HEK293 (cell line): Measurements from ENCODE around the gene SCTR.

Experiments used
- CTCF ChIA-PET: fragments of 350-600 bp; formaldehyde crosslinking; extraction: SDS; loops from one replicate; lab custom pipeline; 2021; ENCODE audit warnings: antibody characterized with exemption; lab: Yijun Ruan, JAX
- POLR2A ChIA-PET: fragments of 300-600 bp; formaldehyde crosslinking; extraction: SDS; loops from one replicate; lab custom pipeline; 2020; ENCODE audit warnings: antibody characterized with exemption, inconsistent platforms; lab: Yijun Ruan, JAX
- H3K27ac ChIP-seq: fragments of 200-500 bp; sonication (Bioruptor generic); 2 replicates; pipeline ENCODE4 v1.5.1; 2014; ENCODE audit warnings: low read depth, low read length, control low read depth, inconsistent platforms; ENCODE audit errors: extremely low read depth
- H3K36me3 ChIP-seq, 2 experiments: fragments of 200-500 bp in 1 of 2; sonication (Bioruptor generic) in 1 of 2; 1 replicate in 1 of 2; 2 replicates in 1 of 2; pipeline ENCODE4 v1.5.1; 2014 to 2017; ENCODE audit warnings: inconsistent platforms in 2 of 2, low read length in 2 of 2; ENCODE audit not compliant: control insufficient read depth in 2 of 2, insufficient read depth in 1 of 2
- H3K4me1 ChIP-seq: fragments of 200-500 bp; sonication (Bioruptor generic); 2 replicates; pipeline ENCODE4 v1.5.1; 2014; ENCODE audit warnings: mild to moderate bottlenecking, low read length, inconsistent platforms; ENCODE audit not compliant: control insufficient read depth, insufficient read depth
- H3K4me3 ChIP-seq: 2 replicates; pipeline ENCODE4 v1.5.1; 2011; ENCODE audit warnings: low read depth, mild to moderate bottlenecking, control low read depth, low read length, moderate library complexity
- H3K9me3 ChIP-seq: fragments of 200-500 bp; sonication (Bioruptor generic); 2 replicates; pipeline ENCODE4 v1.5.1; 2014; ENCODE audit warnings: low read depth, low read length, inconsistent platforms; ENCODE audit not compliant: control insufficient read depth, insufficient read depth
- BCL11B ChIP-seq: fragments of 450-650 bp; formaldehyde crosslinking; IDR thresholded peaks from 2 replicates; pipeline ENCODE4 v1.5.1; 2016; ENCODE audit warnings: low read depth, missing biosample characterization, missing genetic modification characterization
- ELK4 ChIP-seq: IDR thresholded peaks from 2 replicates; pipeline ENCODE4 v1.6.1; 2011; ENCODE audit warnings: mild to moderate bottlenecking, low read depth, low read length, borderline replicate concordance
- GLIS1 ChIP-seq: fragments of 450-650 bp; formaldehyde crosslinking; IDR thresholded peaks from 2 replicates; pipeline ENCODE4 v1.5.1; 2016; ENCODE audit warnings: missing biosample characterization, missing genetic modification characterization
- ZBTB44 ChIP-seq: fragments of 450-650 bp; IDR thresholded peaks from 2 replicates; pipeline ENCODE4 v1.5.1; 2018; ENCODE audit warnings: missing biosample characterization, mild to moderate bottlenecking, missing genetic modification characterization
- ZFP37 ChIP-seq: fragments of 450-650 bp; formaldehyde crosslinking; IDR thresholded peaks from 2 replicates; pipeline ENCODE4 v1.5.1; 2016; ENCODE audit warnings: missing biosample characterization, missing genetic modification characterization
- ZNF155 ChIP-seq: fragments of 450-650 bp; formaldehyde crosslinking; IDR thresholded peaks from 2 replicates; pipeline ENCODE4 v1.5.1; 2016; ENCODE audit warnings: missing biosample characterization, missing genetic modification characterization
- ZNF169 ChIP-seq: fragments of 450-650 bp; formaldehyde crosslinking; IDR thresholded peaks from 2 replicates; pipeline ENCODE4 v1.5.1; 2016; ENCODE audit warnings: missing biosample characterization, missing genetic modification characterization
- ZNF175 ChIP-seq: fragments of 450-650 bp; formaldehyde crosslinking; IDR thresholded peaks from 2 replicates; pipeline ENCODE4 v1.5.1; 2016; ENCODE audit warnings: missing biosample characterization, missing genetic modification characterization
- ZNF24 ChIP-seq: fragments of 450-650 bp; formaldehyde crosslinking; IDR thresholded peaks from 2 replicates; pipeline ENCODE4 v1.5.1; 2016; ENCODE audit warnings: missing biosample characterization, missing genetic modification characterization
- ZNF433 ChIP-seq: fragments of 450-650 bp; formaldehyde crosslinking; IDR thresholded peaks from 2 replicates; pipeline ENCODE4 v1.5.1; 2016; ENCODE audit warnings: missing biosample characterization, missing genetic modification characterization, low read depth
- ZNF544 ChIP-seq: fragments of 450-650 bp; formaldehyde crosslinking; IDR thresholded peaks from 2 replicates; pipeline ENCODE4 v1.5.0; 2017; ENCODE audit warnings: missing biosample characterization, missing genetic modification characterization
- ZNF571 ChIP-seq: fragments of 450-650 bp; formaldehyde crosslinking; IDR thresholded peaks from 2 replicates; pipeline ENCODE4 v1.5.0; 2017; ENCODE audit warnings: missing biosample characterization, missing genetic modification characterization
- ZNF654 ChIP-seq: fragments of 450-650 bp; formaldehyde crosslinking; IDR thresholded peaks from 2 replicates; pipeline ENCODE4 v1.5.1; 2016; ENCODE audit warnings: low read depth, missing biosample characterization, missing genetic modification characterization
- ZNF660 ChIP-seq: fragments of 450-650 bp; IDR thresholded peaks from 2 replicates; pipeline ENCODE4 v1.5.1; 2018; ENCODE audit warnings: missing biosample characterization, mild to moderate bottlenecking, missing genetic modification characterization
- ZNF664 ChIP-seq: fragments of 450-650 bp; formaldehyde crosslinking; IDR thresholded peaks from 2 replicates; pipeline ENCODE4 v1.5.1; 2016; ENCODE audit warnings: missing biosample characterization, missing genetic modification characterization
- ZSCAN4 ChIP-seq: fragments of 450-650 bp; formaldehyde crosslinking; IDR thresholded peaks from 2 replicates; pipeline ENCODE4 v1.5.1; 2017; ENCODE audit warnings: missing biosample characterization, missing genetic modification characterization
- TF ChIP-seq, protein P1 (sequence below): fragments of 450-650 bp; formaldehyde crosslinking; IDR thresholded peaks from 2 replicates; pipeline ENCODE4 v1.5.1; 2016; ENCODE audit warnings: missing biosample characterization, missing genetic modification characterization, low read depth

SCTR gene

GRCh38 chr2:119436993-119437772, 87.1 kb downstream of the SCTR start (continued):
- TF ChIP-seq, protein P1, sequence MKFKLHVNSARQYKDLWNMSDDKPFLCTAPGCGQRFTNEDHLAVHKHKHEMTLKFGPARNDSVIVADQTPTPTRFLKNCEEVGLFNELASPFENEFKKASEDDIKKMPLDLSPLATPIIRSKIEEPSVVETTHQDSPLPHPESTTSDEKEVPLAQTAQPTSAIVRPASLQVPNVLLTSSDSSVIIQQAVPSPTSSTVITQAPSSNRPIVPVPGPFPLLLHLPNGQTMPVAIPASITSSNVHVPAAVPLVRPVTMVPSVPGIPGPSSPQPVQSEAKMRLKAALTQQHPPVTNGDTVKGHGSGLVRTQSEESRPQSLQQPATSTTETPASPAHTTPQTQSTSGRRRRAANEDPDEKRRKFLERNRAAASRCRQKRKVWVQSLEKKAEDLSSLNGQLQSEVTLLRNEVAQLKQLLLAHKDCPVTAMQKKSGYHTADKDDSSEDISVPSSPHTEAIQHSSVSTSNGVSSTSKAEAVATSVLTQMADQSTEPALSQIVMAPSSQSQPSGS = no peak
- TF ChIP-seq ELK4 (no peak), ZNF544 (tag by site-specific recombination) (no peak), ZBTB44 (no peak), GLIS1 (no peak), ZNF660 (no peak)

DNA sequence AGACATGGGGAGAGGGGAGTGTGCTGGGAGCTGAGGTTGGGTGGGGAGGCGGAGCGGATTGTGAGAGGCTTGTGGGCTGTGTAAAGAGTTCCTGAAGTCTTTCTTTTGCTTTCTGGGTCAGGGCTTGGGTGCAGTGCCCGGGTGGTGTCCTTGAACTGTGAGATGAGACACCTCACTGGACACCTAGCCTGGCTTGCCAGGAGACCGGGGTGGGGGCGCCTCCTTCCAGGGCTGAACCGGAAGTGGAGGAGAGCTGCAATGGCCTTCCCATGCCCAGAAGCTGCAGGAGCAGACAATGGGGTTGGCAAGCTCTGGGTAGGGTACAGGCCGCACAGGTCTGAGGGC, 88.4 kb downstream of the SCTR start:
- 0 out of 2 replicates have a peak, but pooled peaks cover 3% of the 10 kb centered on the region for H3K4me1 ChIP-seq
- TF ChIP-seq ZNF664 (tag by site-specific recombination) (no peak), BCL11B (tag by site-specific recombination) (no peak), ZFP37 (tag by site-specific recombination) (no peak), ZNF24 (tag by site-specific recombination) (no peak), ZNF433 (tag by site-specific recombination) (no peak), ZNF169 (tag by site-specific recombination) (no peak), ZNF654 (tag by site-specific recombination) (no peak), ZNF175 (no peak), ZNF544 (tag by site-specific recombination) (no peak), ZSCAN4 (tag by site-specific recombination) (no peak)
- TF ChIP-seq, all 188 proteins: peak for 0
- Histone ChIP-seq H3K36me3 (peaks cover 0 to 6% of the 10 kb centered on the region in 2 experiments; a peak in 1 of 3 replicates), H3K9me3 (no peaks in the 10 kb centered on the region), H3K27ac (no peak overlapping the region), H3K4me3 (no peak overlapping the region)
- ChIA-PET POLR2A (interaction anchor here (1.1 kb wide), 1 partner anchor 40 kb away, joined by 3 read pairs; no protein-coding TSS in a partner anchor), CTCF (interaction anchor here (0.6 to 0.8 kb wide), 3 partner anchors 16 to 124 kb away, joined by 3 read pairs; no protein-coding TSS in a partner anchor)

GRCh38 chr2:119435081-119435952, 89.0 kb downstream of the SCTR start:
- Histone ChIP-seq H3K4me1 (0 out of 2 replicates have a peak, but pooled peaks cover 3% of the 10 kb centered on the region), H3K4me3 (no peak overlapping the region)
- CTCF ChIA-PET = interaction anchor here (0.6 to 0.9 kb wide), 4 partner anchors 15 to 276 kb away, joined by 3 read pairs; no protein-coding TSS in a partner anchor

More at GRCh38 chr2:119435081-119435952, 89.0 kb downstream of the SCTR start:
- POLR2A ChIA-PET = interaction anchor here (1.1 kb wide), 1 partner anchor 41 kb away, joined by 3 read pairs; no protein-coding TSS in a partner anchor
- Histone ChIP-seq H3K27ac (no peak overlapping the region), H3K36me3 (peaks cover 0 to 6% of the 10 kb centered on the region in 2 experiments; a peak in 1 of 3 replicates)
- TF ChIP-seq ZNF155 (tag by site-specific recombination) (no peak), ZNF571 (no peak)
- TF ChIP-seq, all 188 proteins: peak for 0
- H3K9me3 ChIP-seq = no peaks in the 10 kb centered on the region
